Suppressor macrophage (primary cell): Measurements from ENCODE around the gene TXNRD1.
"Not testable (repeated sequence)": the region's sequence is repeated elsewhere in the genome, so short reads cannot be mapped to it uniquely, and the experiment has no call there.

Experiments used
- DNase-seq, 4 experiments: peaks; one replicate each; pipeline ENCODE4 v3.0.0-alpha.2; 2020 to 2022

TXNRD1 gene

DNA sequence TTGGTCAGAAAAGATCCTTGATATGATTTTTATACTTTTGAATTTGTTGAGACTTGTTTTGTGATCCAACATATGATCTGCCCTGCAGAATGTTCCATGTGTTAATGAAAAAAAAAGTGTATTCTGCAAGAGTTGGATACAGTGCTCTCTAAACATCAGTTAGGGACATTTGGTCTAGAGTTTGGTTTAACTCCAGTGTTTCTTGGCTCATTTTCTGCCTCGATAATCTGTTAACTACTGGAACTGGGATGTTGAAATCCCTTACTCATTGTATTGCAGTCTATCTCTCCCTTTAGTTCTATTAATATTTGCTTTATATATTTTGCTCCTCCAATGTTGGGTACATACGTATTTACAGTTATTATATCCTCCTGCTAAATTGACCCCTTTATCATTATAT lies 18.3 kb upstream of the TXNRD1 start:
- DNase-seq, result no peak

DNA sequence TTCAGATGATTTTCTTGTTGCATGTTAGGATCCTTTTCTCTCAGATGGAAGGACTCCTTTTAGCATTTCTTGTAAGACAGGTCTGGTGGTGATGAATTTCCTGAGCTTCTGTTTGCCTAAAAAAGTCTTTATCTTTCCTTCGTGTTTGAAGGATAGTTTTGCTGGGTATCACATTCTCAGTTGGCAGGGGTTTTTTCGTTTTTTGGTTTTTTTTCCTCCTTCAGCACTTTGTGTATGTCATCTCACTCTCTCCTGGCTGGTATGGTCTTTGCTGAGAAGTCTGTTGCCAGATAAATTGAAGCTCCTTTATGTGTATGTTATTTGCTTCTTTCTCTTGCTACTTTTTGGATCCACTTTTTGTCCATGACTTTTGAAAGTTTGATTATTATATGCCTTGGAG lies 15.6 kb upstream of the TXNRD1 start:
- DNase-seq, result no peak

- peak; percentile 57 to 77 (median 68) for DNase-seq
Measured at GRCh38 chr12:104201238-104202001, 14.2 kb upstream of the TXNRD1 start.

DNA sequence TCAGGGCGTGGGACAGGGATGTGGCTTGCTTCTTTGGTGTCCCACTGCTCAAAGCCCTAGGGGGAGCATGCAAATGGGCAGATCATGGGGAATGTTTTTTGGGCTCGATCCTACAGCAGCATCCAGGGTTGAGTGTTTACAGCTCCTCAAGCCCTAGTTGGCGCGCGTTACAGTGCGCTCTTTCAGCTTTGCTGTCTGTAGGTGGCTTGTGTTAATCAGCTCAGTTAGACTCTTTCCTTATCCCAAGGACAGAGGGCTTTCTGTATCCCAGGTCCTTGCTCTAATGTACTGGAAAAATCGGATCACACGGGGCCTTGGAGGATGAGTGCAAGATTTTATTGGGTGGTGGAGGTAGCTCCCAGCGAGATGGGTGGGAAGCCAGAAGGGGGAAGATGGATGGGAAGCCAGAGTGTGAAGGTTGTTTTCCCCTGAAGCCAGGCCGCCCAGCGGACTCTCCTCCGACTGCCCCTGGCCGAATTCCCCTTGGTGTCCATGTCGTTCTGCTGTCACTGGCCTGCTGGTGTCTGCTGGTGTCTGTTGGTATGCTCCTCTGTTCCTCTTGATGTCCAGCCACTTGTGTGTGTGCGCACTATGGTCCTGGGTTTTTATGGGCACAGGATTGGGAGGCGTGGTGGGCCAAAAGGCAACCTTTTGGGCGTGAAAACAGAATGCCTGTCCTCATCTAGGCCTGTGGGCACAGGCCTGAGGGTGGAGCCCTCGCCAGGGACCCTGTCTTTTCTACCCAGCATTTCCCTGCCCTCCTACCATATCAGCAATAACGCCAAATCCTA lies 10.7 kb upstream of the TXNRD1 start:
- DNase-seq, result no peak

- no peak for DNase-seq
Measured at GRCh38 chr12:104207416-104208205, 8.0 kb upstream of the TXNRD1 start.

- DNase-seq, result no peak
Measured at GRCh38 chr12:104212516-104212915, 3.1 kb upstream of the TXNRD1 start.

GRCh38 chr12:104213952-104214351 lies 1.6 kb upstream of the TXNRD1 start:
- DNase-seq, result peak in 1 of 4 experiments; percentile 8

- peak; percentile 28 to 61 (median 56) for DNase-seq
Measured at GRCh38 chr12:104216521-104216924, 944 bp downstream of the TXNRD1 start.

DNA sequence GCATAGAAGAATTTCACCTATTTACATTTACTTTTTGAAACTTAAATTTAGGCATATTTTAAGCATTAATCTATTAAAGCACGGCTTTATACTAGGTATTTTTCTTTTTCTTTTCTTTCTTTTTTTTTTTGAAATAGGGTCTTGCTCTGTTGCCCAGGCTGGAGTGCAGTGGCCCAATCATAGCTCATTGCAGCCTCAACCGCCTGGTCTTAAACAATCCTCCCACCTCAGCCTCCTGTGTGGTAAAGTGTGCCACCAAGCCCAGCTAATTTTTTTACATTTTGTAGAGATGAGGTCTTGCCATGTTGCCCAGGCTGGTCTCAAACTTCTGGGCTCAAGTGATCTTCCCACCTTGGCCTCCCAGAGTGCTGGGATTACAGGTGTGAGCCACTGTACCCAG lies 2.9 kb downstream of the TXNRD1 start:
- DNase-seq, result not testable (repeated sequence)

DNA sequence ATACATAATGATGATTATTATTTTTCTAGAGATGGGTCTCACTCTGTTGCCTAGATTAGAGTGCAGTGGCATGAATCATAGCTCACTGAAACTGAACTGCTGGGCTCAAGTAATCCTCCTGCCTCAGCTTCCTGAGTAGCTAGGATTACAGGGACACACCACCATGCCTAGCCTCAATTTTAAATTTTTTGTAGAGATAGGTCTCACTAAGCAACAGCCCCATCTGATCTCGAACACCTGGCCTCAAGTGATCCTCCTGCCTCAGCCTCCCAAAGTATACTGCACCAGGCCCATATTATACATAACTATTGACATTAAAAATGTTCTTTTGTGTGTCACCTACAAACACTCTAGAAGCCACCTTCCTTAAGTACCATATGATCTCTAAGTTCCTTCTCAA lies 3.4 kb downstream of the TXNRD1 start:
- DNase-seq, result peak in 2 of 4 experiments; percentile 4 to 13

GRCh38 chr12:104219361-104219892 lies 3.8 kb downstream of the TXNRD1 start:
- peak; percentile 37 to 78 (median 58) for DNase-seq

- DNase-seq, result peak; percentile 61 to 86 (median 75)
Measured at GRCh38 chr12:104219908-104220404, 4.4 kb downstream of the TXNRD1 start.

GRCh38 chr12:104220931-104221330 lies 5.4 kb downstream of the TXNRD1 start:
- no peak for DNase-seq

GRCh38 chr12:104222976-104223375 lies 7.4 kb downstream of the TXNRD1 start:
- no peak for DNase-seq

GRCh38 chr12:104223712-104224111 lies 8.1 kb downstream of the TXNRD1 start:
- DNase-seq, result peak in 2 of 4 experiments; percentile 25 to 35

DNA sequence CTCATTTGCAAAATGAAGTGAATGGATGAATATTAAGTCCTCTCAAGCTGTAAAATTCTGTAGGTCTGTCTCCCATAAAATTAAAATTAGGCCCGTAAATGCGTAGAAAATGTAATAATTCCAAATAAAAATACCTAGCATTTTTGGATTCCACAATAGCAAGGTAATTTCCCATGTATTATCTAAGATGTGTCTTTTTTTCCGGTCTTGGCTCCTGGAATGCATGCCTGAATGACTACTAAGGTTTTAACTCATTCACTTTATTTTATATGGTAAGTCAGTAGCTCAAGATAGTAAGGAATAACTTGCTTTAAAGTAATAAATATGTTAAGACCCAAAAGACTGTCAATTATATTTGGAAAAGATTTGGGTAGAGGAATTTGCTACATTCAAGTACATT lies 11.1 kb downstream of the TXNRD1 start:
- DNase-seq, result no peak

- DNase-seq, result no peak
Measured at GRCh38 chr12:104230304-104231095, 14.9 kb downstream of the TXNRD1 start.

- no peak for DNase-seq
Measured at GRCh38 chr12:104232609-104233280, 17.2 kb downstream of the TXNRD1 start.

DNA sequence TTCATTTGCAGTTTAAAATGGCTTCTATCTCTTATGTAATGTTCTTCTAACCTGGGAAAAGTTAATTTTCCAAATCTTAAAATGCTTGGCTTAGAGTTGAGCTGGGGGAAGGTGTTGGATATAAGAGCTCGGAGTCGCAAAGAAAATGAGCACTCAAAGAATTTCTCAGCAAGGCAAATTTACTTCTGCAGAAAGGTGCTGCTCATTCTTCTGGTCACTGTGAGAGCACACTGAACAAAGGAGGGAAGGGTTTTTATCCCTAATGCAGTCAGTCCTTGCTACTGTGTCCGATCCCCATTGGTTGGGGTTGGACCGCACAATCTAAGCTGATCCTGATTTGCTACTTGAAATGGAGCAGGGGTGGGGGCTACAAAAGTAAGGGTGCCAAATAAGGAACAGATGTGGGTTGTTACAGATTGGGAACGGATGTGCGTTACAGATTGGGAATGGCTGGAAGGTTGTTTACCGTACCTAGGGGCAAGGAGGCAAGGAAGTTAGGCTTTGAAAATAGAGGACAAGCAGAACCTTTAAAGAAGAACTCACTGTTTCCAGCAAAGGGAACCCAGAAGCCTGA lies 19.4 kb downstream of the TXNRD1 start:
- peak in 1 of 4 experiments; percentile 22 for DNase-seq

- no peak for DNase-seq
Measured at GRCh38 chr12:104237930-104238329, 22.4 kb downstream of the TXNRD1 start.
